HG03354 (cell line): ENCODE data around the gene IL24.

Source experiments
- ATAC-seq: cut with Tn5 transposase; IDR thresholded peaks from one replicate; pipeline ENCODE4 v1.9.1; 2021; ENCODE audit warnings: mild to moderate bottlenecking; ENCODE audit not compliant: unreplicated experiment, poor library complexity, severe bottlenecking

The IL24 gene

GRCh38 chr1:206900149-206900548 lies 2.9 kb downstream of the IL24 start:
- no peak for ATAC-seq

- no peak for ATAC-seq
Measured at GRCh38 chr1:206901944-206902343, 4.7 kb downstream of the IL24 start.

- ATAC-seq: no peak
Measured at GRCh38 chr1:206902702-206903101, 5.5 kb downstream of the IL24 start.

GRCh38 chr1:206903687-206904086 lies 6.4 kb downstream of the IL24 start:
- ATAC-seq: no peak

- no peak for ATAC-seq
Measured at GRCh38 chr1:206904423-206905142, 7.3 kb downstream of the IL24 start.

- peak; percentile 84 for ATAC-seq
Measured at GRCh38 chr1:206905295-206906164, 8.3 kb downstream of the IL24 start.

GRCh38 chr1:206907304-206907991 lies 10.2 kb downstream of the IL24 start:
- ATAC-seq: no peak

- no peak for ATAC-seq
Measured at GRCh38 chr1:206908038-206908437, 10.8 kb downstream of the IL24 start.

- ATAC-seq: no peak
Measured at GRCh38 chr1:206909161-206909882, 12.1 kb downstream of the IL24 start.

- ATAC-seq: no peak
Measured at GRCh38 chr1:206909883-206910318, 12.7 kb downstream of the IL24 start.

GRCh38 chr1:206911064-206911663 lies 13.9 kb downstream of the IL24 start:
- no peak for ATAC-seq

GRCh38 chr1:206912445-206913095 lies 15.3 kb downstream of the IL24 start:
- no peak for ATAC-seq

- ATAC-seq: no peak
Measured at GRCh38 chr1:206913766-206914537, 16.7 kb downstream of the IL24 start.

GRCh38 chr1:206915030-206915735 lies 17.9 kb downstream of the IL24 start:
- ATAC-seq: no peak

- ATAC-seq: no peak
Measured at GRCh38 chr1:206916000-206916709, 18.9 kb downstream of the IL24 start.

- ATAC-seq: no peak
Measured at GRCh38 chr1:206918076-206918475, 20.8 kb downstream of the IL24 start.

GRCh38 chr1:206921772-206922265 lies 24.6 kb downstream of the IL24 start, which contains the start of gene FCMR:
Gene FCMR, minus strand, starts transcription at chr1:206921941. Its CDS starts 87 bp downstream, at chr1:206921854.
- ATAC-seq: no peak
